ENCODE results near the gene ZNF230. TPM values are rescaled to one million over a fixed set of nuclear protein-coding genes. Genes with fewer than 3 reads are reported as not detected.
A peak's percentile ranks its signal among the peaks of the same experiment; 100 is the strongest.

ZNF230 gene
- polyA plus RNA-seq, 1 experiment = 4.0 TPM

- H3K9me3 ChIP-seq (ENCODE audit: control insufficient read depth, insufficient read depth, low read length) = peaks cover 9% of the 10 kb centered on the region
- H3K27ac ChIP-seq (ENCODE audit: low read depth, low read length) = no peak overlapping the region
- ChIA-PET CTCF (no interaction called here), POLR2A (no interaction called here)
- no peak for DNase-seq (ENCODE audit: low read depth, low spot score)
- no peaks in the 10 kb centered on the region for H3K27me3 ChIP-seq (ENCODE audit: control insufficient read depth, insufficient read depth, low read length)
- H3K4me3 ChIP-seq (ENCODE audit: low read depth, low read length) = no peak overlapping the region
- TF ChIP-seq CTCF (IDR thresholded peaks at IDR 0.05; ENCODE audit: low read depth, low read length) = no peak
These were observed 26.0 kb upstream of the ZNF230 start for GRCh38 chr19:43976732-43977131.

GRCh38 chr19:43983544-43983911, 19.2 kb upstream of the ZNF230 start:
- Histone ChIP-seq H3K4me3 (ENCODE audit: low read depth, low read length) (peak overlapping the region; percentile 49), H3K9me3 (ENCODE audit: control insufficient read depth, insufficient read depth, low read length) (no peaks in the 10 kb centered on the region; the same call in 1 of the 2 replicates), H3K27ac (ENCODE audit: low read depth, low read length) (no peak overlapping the region), H3K27me3 (ENCODE audit: control insufficient read depth, insufficient read depth, low read length) (no peaks in the 10 kb centered on the region)
- TF ChIP-seq CTCF (IDR thresholded peaks at IDR 0.05; ENCODE audit: low read depth, low read length) = no peak
- POLR2A ChIA-PET = interaction anchor here (0.5 to 0.6 kb wide), 2 partner anchors 17 to 82 kb away, joined by 3 to 4 read pairs; no protein-coding TSS in a partner anchor
- CTCF ChIA-PET = no interaction called here
- DNase-seq (ENCODE audit: low read depth, low spot score) = no peak

GRCh38 chr19:43983912-43984686, 18.7 kb upstream of the ZNF230 start, which contains the start of gene ZNF155:
ZNF155 (plus strand) TSS chr19:43984188; CDS start chr19:43988544, 4,356 bp downstream.
- POLR2A ChIA-PET = interaction anchor here (0.5 to 0.6 kb wide), 2 partner anchors 17 to 82 kb away, joined by 3 to 4 read pairs; no protein-coding TSS in a partner anchor
- Histone ChIP-seq H3K9me3 (ENCODE audit: control insufficient read depth, insufficient read depth, low read length) (no peaks in the 10 kb centered on the region; the same call in 1 of the 2 replicates), H3K4me3 (ENCODE audit: low read depth, low read length) (peak within 1 kb of the TSS; percentile 92), H3K27me3 (ENCODE audit: control insufficient read depth, insufficient read depth, low read length) (no peaks in the 10 kb centered on the region), H3K27ac (ENCODE audit: low read depth, low read length) (peak within 1 kb of the TSS; percentile 39)
- TF ChIP-seq CTCF (IDR thresholded peaks at IDR 0.05; ENCODE audit: low read depth, low read length) = no peak
- CTCF ChIA-PET = no interaction called here
- peak; percentile 91 for DNase-seq (ENCODE audit: low read depth, low spot score)

- H3K27ac ChIP-seq (ENCODE audit: low read depth, low read length) = peak overlapping the region; percentile 39
- no peak for DNase-seq (ENCODE audit: low read depth, low spot score)
- H3K4me3 ChIP-seq (ENCODE audit: low read depth, low read length) = peak overlapping the region; percentile 92
- H3K27me3 ChIP-seq (ENCODE audit: control insufficient read depth, insufficient read depth, low read length) = no peaks in the 10 kb centered on the region
- TF ChIP-seq CTCF (IDR thresholded peaks at IDR 0.05; ENCODE audit: low read depth, low read length) = no peak
- no peaks in the 10 kb centered on the region; the same call in 1 of the 2 replicates for H3K9me3 ChIP-seq (ENCODE audit: control insufficient read depth, insufficient read depth, low read length)
- ChIA-PET POLR2A (no interaction called here), CTCF (no interaction called here)
These were observed 18.1 kb upstream of the ZNF230 start for GRCh38 chr19:43984687-43985000.

- no peak for DNase-seq (ENCODE audit: low read depth, low spot score)
- H3K9me3 ChIP-seq (ENCODE audit: control insufficient read depth, insufficient read depth, low read length) = peaks cover 7% of the 10 kb centered on the region; the same call in 1 of the 2 replicates
- H3K27me3 ChIP-seq (ENCODE audit: control insufficient read depth, insufficient read depth, low read length) = no peaks in the 10 kb centered on the region
- POLR2A ChIA-PET = no interaction called here
- TF ChIP-seq CTCF (IDR thresholded peaks at IDR 0.05; ENCODE audit: low read depth, low read length) = no peak
- no peak overlapping the region for H3K4me3 ChIP-seq (ENCODE audit: low read depth, low read length)
- H3K27ac ChIP-seq (ENCODE audit: low read depth, low read length) = no peak overlapping the region
- CTCF ChIA-PET = no interaction called here
These were observed 5.0 kb upstream of the ZNF230 start for GRCh38 chr19:43997631-43998290.
